Glutamatergic neuron (in vitro differentiated cells): ENCODE results near the gene UNC13A. TPM values are rescaled to one million over a fixed set of nuclear protein-coding genes. Genes with fewer than 3 reads are reported as not detected.

Source experiments
- DNase-seq: peaks from one replicate; pipeline ENCODE4 v3.0.0; 2022
- H3K27ac Mint-ChIP-seq: one replicate; pipeline ENCODE4 v1.8.0; 2020; ENCODE audit warnings: mild to moderate bottlenecking, mixed read lengths, inconsistent platforms; ENCODE audit not compliant: unreplicated experiment
- H3K27me3 Mint-ChIP-seq: one replicate; pipeline ENCODE4 v1.8.0; 2020; ENCODE audit warnings: mild to moderate bottlenecking, moderate library complexity, mixed read lengths, inconsistent platforms; ENCODE audit not compliant: unreplicated experiment
- H3K36me3 Mint-ChIP-seq: one replicate; pipeline ENCODE4 v1.8.0; 2020; ENCODE audit warnings: mild to moderate bottlenecking, mixed read lengths, inconsistent platforms; ENCODE audit not compliant: unreplicated experiment
- H3K4me1 Mint-ChIP-seq: one replicate; pipeline ENCODE4 v1.8.0; 2020; ENCODE audit warnings: mild to moderate bottlenecking, low read depth, mixed read lengths, inconsistent platforms; ENCODE audit not compliant: unreplicated experiment
- H3K4me3 Mint-ChIP-seq: one replicate; pipeline ENCODE4 v1.8.0; 2020; ENCODE audit warnings: mild to moderate bottlenecking, mixed read lengths, inconsistent platforms; ENCODE audit not compliant: unreplicated experiment
- H3K9me3 Mint-ChIP-seq: one replicate; pipeline ENCODE4 v1.8.0; 2020; ENCODE audit warnings: mild to moderate bottlenecking, moderate library complexity, mixed read lengths, inconsistent platforms; ENCODE audit not compliant: unreplicated experiment
- total RNA-seq: library from RNA; stranded (reverse); fragmentation: NEBNext Ultra II Directional; extraction: Animal tissue kit (Norgen Biotek cat#: 25700); gene quantifications from one replicate; pipeline ENCODE4 v1.2.1, GENCODE V29; 2021; ENCODE audit not compliant: unreplicated experiment
- TF ChIP-seq, protein P1 (sequence below): fragments of 200-600 bp; sonication (generic); IDR thresholded peaks from one replicate; pipeline ENCODE4 v1.5.0; 2021; ENCODE audit not compliant: partially characterized antibody, unreplicated experiment

The UNC13A gene
- total RNA-seq, 1 donor from 2014 or later = 79.7 TPM

GRCh38 chr19:17620696-17621095 is 67.5 kb downstream of the UNC13A start:
- Mint-ChIP-seq H3K4me3 (no peak overlapping the region), H3K4me1 (peaks cover 6% of the 10 kb centered on the region), H3K9me3 (peaks cover 11% of the 10 kb centered on the region), H3K27me3 (peaks cover 20% of the 10 kb centered on the region), H3K36me3 (peaks cover 40% of the 10 kb centered on the region), H3K27ac (no peak overlapping the region)
- TF ChIP-seq, protein P1, sequence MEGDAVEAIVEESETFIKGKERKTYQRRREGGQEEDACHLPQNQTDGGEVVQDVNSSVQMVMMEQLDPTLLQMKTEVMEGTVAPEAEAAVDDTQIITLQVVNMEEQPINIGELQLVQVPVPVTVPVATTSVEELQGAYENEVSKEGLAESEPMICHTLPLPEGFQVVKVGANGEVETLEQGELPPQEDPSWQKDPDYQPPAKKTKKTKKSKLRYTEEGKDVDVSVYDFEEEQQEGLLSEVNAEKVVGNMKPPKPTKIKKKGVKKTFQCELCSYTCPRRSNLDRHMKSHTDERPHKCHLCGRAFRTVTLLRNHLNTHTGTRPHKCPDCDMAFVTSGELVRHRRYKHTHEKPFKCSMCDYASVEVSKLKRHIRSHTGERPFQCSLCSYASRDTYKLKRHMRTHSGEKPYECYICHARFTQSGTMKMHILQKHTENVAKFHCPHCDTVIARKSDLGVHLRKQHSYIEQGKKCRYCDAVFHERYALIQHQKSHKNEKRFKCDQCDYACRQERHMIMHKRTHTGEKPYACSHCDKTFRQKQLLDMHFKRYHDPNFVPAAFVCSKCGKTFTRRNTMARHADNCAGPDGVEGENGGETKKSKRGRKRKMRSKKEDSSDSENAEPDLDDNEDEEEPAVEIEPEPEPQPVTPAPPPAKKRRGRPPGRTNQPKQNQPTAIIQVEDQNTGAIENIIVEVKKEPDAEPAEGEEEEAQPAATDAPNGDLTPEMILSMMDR = no peak
- DNase-seq = no peak

DNA sequence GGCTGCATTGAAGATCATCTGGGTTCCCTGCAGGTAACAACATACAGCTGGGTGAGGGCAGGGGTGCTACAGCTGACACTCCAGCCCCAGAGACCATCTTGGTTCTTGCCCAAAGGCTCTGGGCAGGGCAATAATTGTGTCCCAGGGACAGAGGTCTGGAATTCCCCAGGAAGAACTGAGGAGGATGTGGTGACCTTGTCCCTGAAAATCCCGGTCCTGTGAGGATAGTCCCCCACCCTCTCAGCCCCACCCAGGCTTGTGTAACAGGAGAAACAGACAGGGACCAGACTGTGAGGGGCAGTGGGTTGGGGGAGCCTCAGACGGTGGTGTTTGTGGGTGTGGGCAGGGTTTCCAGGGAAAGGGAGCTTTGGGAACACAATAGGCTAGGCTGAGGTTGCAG is 69.2 kb downstream of the UNC13A start:
- no peak for DNase-seq
- Mint-ChIP-seq H3K27ac (no peak overlapping the region), H3K9me3 (peaks cover 10% of the 10 kb centered on the region), H3K27me3 (peaks cover 17% of the 10 kb centered on the region), H3K4me3 (no peak overlapping the region), H3K4me1 (peaks cover 6% of the 10 kb centered on the region), H3K36me3 (peaks cover 23% of the 10 kb centered on the region)
- TF ChIP-seq, protein P1 = no peak

DNA sequence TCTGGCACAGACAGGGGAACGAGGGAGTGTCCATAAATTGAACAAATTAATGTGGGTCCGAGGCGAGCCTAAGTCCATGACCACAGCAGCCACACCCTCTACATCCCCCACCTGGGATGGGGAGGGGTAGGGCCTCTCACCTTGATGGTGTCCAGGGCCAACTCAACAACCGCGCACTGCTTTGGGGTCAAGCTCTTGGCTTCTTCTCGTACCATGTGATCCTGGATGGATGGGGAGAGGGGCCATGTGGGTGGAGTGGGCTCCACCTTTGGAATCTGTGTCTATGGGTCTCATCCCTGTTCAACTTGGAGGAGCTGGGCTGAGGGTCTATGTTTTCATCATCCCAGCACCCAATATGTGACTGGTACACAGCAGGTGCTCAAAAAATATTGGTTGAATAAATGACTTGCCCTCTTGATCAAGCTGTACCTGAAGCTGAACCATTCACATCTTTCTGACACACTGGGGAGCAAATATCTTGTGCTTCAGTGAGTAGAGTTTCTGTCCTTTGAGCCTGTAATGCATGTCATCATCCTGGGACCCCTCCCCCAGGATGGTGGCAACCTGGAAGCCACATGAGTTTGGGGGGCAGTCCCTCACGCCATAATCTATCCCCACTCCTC is 69.8 kb downstream of the UNC13A start:
- Mint-ChIP-seq H3K9me3 (peaks cover 7% of the 10 kb centered on the region), H3K27me3 (peaks cover 17% of the 10 kb centered on the region), H3K27ac (no peak overlapping the region), H3K36me3 (peaks cover 21% of the 10 kb centered on the region), H3K4me1 (peaks cover 6% of the 10 kb centered on the region), H3K4me3 (no peak overlapping the region)
- TF ChIP-seq, protein P1 = no peak
- no peak for DNase-seq

GRCh38 chr19:17617807-17618192 is 70.4 kb downstream of the UNC13A start:
- Mint-ChIP-seq H3K9me3 (peaks cover 7% of the 10 kb centered on the region), H3K4me3 (peak overlapping the region; percentile 23), H3K36me3 (peaks cover 18% of the 10 kb centered on the region), H3K4me1 (peaks cover 6% of the 10 kb centered on the region), H3K27me3 (peaks cover 15% of the 10 kb centered on the region), H3K27ac (no peak overlapping the region)
- TF ChIP-seq, protein P1 = no peak
- no peak for DNase-seq

DNA sequence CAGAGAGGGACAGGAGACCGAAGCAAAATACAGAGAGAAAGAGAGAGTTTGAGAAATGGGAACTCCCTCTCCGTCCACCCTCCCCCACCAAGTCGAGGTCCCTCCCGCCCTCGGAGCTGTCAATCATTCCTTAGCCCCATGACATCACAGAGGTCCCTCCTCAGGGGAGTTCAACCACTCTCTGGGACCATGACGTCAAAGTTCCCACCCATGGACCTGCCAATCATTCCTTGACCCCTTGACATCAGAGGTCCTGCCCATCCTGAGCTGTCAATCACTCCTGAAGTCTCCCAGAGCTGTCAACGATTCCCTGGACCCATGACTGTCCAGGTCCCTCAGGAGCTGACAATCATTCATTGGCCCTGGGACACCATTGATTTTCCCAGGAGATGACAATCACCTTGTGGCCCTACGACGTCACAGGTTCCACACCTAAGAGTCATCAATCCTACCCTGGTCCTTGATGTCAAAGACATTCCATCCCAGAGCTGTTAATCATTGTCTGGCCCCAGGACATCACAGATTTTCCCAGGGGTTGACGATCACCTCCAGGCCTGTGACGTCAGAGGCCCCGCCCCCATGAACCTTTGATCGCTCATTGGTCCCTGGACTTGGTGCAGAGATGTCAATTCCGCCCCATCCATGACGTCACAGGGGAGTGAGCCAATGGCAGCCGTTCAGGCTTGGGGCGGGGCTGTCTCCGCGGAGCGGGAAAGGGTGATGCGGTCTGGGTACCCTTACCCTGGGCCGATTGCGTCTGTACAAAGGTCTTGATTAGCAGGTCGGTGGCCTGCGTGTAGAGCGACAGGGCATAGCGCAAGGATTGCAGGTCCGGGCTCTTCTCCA is 71.0 kb downstream of the UNC13A start:
- DNase-seq = peak; percentile 88
- peak overlapping the region; percentile 75 for H3K4me3 Mint-ChIP-seq

More for the DNA sequence above, 71.0 kb downstream of the UNC13A start:
- Mint-ChIP-seq H3K27me3 (peaks cover 14% of the 10 kb centered on the region), H3K36me3 (peaks cover 14% of the 10 kb centered on the region), H3K4me1 (peaks cover 6% of the 10 kb centered on the region), H3K9me3 (peaks cover 7% of the 10 kb centered on the region), H3K27ac (peak overlapping the region; percentile 98)
- TF ChIP-seq, protein P1 = no peak
